DND-41 (cell line): ENCODE data around the gene TMCC1.

ENCODE experiments used
- EZH2 ChIP-seq: IDR thresholded peaks from 3 replicates; pipeline ENCODE4 v1.6.1; 2012; ENCODE audit warnings: borderline replicate concordance, low read depth, mild to moderate bottlenecking, moderate library complexity, low read length, inconsistent platforms; ENCODE audit not compliant: severe bottlenecking
- TF ChIP-seq, protein P1 (sequence below): IDR thresholded peaks from 2 replicates; pipeline ENCODE4 v1.5.1; 2012; ENCODE audit warnings: borderline replicate concordance, low read length, moderate library complexity, mild to moderate bottlenecking; ENCODE audit not compliant: poor library complexity, severe bottlenecking; ENCODE audit errors: extremely low read depth

DNA sequence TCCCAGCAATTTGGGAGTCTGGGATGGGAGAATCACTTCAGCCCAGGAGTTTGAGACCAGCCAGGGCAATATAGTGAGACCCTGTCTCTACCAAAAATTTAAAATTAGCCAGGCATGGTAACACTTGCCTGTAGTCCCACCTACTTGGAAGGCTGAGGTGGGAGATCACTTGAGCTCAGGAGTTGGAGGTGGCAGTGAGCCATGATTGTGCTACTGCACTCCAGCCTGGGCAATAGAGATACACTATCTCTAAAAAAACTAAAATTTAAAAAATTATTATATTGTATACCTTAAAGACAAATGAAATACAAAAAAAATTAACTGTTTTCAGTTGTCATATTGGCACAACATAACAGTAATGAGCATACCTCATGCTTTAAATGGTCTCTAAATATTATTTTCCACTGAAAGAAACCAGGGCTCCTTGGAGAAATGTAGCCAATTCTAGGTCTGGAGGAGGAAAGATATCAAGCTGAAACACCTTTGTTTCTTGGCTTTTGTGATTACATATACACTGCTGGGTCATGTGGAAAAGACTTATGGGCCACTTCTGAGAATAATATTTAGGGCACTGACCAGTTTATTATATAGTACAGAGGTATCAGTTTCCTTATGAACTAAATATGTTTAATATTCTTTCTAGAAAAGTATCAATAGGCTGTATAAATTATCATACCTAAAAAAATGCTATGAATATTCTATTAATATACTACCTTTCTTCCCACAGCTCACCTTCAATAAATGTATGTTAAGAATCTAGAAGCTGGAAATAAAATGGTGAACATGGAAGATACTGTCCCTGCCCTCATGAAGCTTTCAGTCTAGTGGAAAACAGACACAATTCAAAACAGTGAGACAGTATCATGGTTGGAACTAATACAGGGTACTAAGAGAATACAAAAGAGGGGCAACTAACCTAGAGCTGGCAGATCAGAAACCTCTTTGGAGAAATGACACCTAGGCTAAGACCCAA is 119.5 kb downstream of the TMCC1 start:
- TF ChIP-seq, protein P1, sequence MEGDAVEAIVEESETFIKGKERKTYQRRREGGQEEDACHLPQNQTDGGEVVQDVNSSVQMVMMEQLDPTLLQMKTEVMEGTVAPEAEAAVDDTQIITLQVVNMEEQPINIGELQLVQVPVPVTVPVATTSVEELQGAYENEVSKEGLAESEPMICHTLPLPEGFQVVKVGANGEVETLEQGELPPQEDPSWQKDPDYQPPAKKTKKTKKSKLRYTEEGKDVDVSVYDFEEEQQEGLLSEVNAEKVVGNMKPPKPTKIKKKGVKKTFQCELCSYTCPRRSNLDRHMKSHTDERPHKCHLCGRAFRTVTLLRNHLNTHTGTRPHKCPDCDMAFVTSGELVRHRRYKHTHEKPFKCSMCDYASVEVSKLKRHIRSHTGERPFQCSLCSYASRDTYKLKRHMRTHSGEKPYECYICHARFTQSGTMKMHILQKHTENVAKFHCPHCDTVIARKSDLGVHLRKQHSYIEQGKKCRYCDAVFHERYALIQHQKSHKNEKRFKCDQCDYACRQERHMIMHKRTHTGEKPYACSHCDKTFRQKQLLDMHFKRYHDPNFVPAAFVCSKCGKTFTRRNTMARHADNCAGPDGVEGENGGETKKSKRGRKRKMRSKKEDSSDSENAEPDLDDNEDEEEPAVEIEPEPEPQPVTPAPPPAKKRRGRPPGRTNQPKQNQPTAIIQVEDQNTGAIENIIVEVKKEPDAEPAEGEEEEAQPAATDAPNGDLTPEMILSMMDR, result no peak
- no peak for TF ChIP-seq EZH2
